Measurements from ENCODE around the gene ADARB1.

ADARB1 gene

GRCh38 chr21:45156459-45156858, 82.1 kb downstream of the ADARB1 start:
- no peak for DNase-seq

GRCh38 chr21:45157932-45158331, 83.6 kb downstream of the ADARB1 start:
- DNase-seq = no peak

GRCh38 chr21:45158491-45159423, 84.4 kb downstream of the ADARB1 start:
- DNase-seq = no peak

- no peak for DNase-seq
These were observed 85.8 kb downstream of the ADARB1 start for GRCh38 chr21:45160198-45160597.

GRCh38 chr21:45161038-45161945, 86.9 kb downstream of the ADARB1 start:
- no peak for DNase-seq

- no peak for DNase-seq
These were observed 87.7 kb downstream of the ADARB1 start for GRCh38 chr21:45162115-45162514.

- no peak for DNase-seq
These were observed 88.4 kb downstream of the ADARB1 start for GRCh38 chr21:45162809-45163208.

GRCh38 chr21:45163413-45164123, 89.2 kb downstream of the ADARB1 start:
- DNase-seq = no peak

GRCh38 chr21:45164124-45164511, 89.7 kb downstream of the ADARB1 start:
- no peak for DNase-seq

GRCh38 chr21:45164838-45165237, 90.5 kb downstream of the ADARB1 start:
- DNase-seq = no peak

- no peak for DNase-seq
These were observed 92.6 kb downstream of the ADARB1 start for GRCh38 chr21:45166931-45167330.

- DNase-seq = no peak
These were observed 93.4 kb downstream of the ADARB1 start for GRCh38 chr21:45167796-45168222.

GRCh38 chr21:45168522-45168921, 94.1 kb downstream of the ADARB1 start:
- no peak for DNase-seq

GRCh38 chr21:45169001-45169400, 94.6 kb downstream of the ADARB1 start:
- DNase-seq = no peak

GRCh38 chr21:45169682-45170081, 95.3 kb downstream of the ADARB1 start:
- DNase-seq = no peak

GRCh38 chr21:45170987-45171386, 96.6 kb downstream of the ADARB1 start:
- no peak for DNase-seq

GRCh38 chr21:45172420-45172819, 98.0 kb downstream of the ADARB1 start:
- no peak for DNase-seq

- DNase-seq = no peak
These were observed 101.1 kb downstream of the ADARB1 start for GRCh38 chr21:45175326-45176095.

- no peak for DNase-seq
These were observed 101.8 kb downstream of the ADARB1 start for GRCh38 chr21:45176141-45176540.

GRCh38 chr21:45177039-45177438, 102.7 kb downstream of the ADARB1 start:
- no peak for DNase-seq

GRCh38 chr21:45178070-45178608, 103.8 kb downstream of the ADARB1 start:
- no peak for DNase-seq

GRCh38 chr21:45178971-45179370, 104.6 kb downstream of the ADARB1 start:
- DNase-seq = no peak

All from AML-193 (cell line).